Esophagus squamous epithelium (tissue), 4 donors: ENCODE data around the gene RNLS.

Source experiments
- CTCF ChIP-seq, 6 experiments: fragments of 450-650 bp in 4 of 6; fragments of 200-600 bp in 2 of 6; sonication (generic) in 2 of 6; IDR thresholded peaks; one replicate each; pipeline ENCODE4 v1.5.1; 2016 to 2019; ENCODE audit warnings: antibody characterized with exemption in 6 of 6, mild to moderate bottlenecking in 4 of 6, moderate library complexity in 4 of 6
- POLR2A ChIP-seq, 4 donors: fragments of 450-650 bp; IDR thresholded peaks; one replicate each; pipeline ENCODE4 v1.6.1; 2017; ENCODE audit warnings: antibody characterized with exemption in 4 of 4, mild to moderate bottlenecking in 4 of 4, moderate library complexity in 3 of 4

DNA sequence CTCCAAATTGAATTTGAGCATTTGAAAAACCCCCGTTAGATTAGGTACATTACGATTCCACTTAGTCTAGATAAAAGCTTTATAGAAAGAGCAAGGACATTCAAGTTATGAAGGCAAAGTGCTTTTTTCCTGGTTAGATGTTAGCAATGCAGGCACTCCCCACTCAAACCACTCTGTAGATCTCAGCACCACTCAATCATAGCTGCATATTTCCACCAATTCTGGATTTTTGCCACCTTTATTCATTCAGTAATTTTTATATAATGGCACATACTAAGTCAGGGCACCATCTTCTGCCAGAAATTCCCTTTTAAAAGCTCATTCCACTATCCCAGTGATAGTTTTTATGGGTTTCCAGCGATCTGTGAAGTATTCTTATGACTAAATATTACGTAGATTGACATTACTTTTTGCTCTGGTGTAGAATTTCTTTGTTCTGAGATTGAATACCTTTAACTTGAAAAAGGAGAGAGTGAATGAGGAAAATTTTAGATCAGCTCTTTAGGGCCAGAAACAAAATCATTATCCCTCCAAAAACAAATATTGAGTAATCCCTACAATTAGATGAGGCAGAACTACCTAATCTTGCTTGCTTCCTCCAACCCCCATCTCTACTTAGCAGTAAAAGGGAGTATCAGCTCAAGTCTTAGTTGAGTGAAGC lies 51.6 kb downstream of the RNLS start:
- TF ChIP-seq CTCF (IDR thresholded peaks at IDR 0.05) (no peak), POLR2A (IDR thresholded peaks at IDR 0.05) (no peak)
